Right cardiac atrium (tissue), 5 donors: ENCODE measurements around the gene DIP2C. TPM values are rescaled to one million over a fixed set of nuclear protein-coding genes. Genes with fewer than 3 reads are reported as not detected.

ENCODE experiments used
- ATAC-seq, 2 donors: fragments of 200-7000 bp; cut with Tn5 transposase; one replicate each; pipeline versions ENCODE4 v1.8.0 to v1.9.1; 2020; ENCODE audit warnings: moderate library complexity in 2 of 2, mild to moderate bottlenecking in 1 of 2
- DNase-seq, 3 donors: peaks; one replicate each; pipeline ENCODE4 v3.0.0-alpha.2; 2020
- H3K27ac ChIP-seq: one replicate; pipeline ENCODE4 v1.5.1; 2013; ENCODE audit warnings: mild to moderate bottlenecking, low read length, control low read depth, moderate library complexity
- H3K27me3 ChIP-seq: one replicate; pipeline ENCODE4 v1.6.1; 2013; ENCODE audit not compliant: control insufficient read depth, insufficient read depth
- H3K4me1 ChIP-seq: one replicate; pipeline ENCODE4 v1.6.1; 2013; ENCODE audit warnings: low read length; ENCODE audit not compliant: control insufficient read depth, insufficient read depth
- H3K4me3 ChIP-seq: one replicate; pipeline ENCODE4 v1.5.1; 2013; ENCODE audit warnings: low read length, control low read depth
- H3K9me3 ChIP-seq: one replicate; pipeline ENCODE4 v1.6.1; 2013; ENCODE audit warnings: low read length; ENCODE audit not compliant: control insufficient read depth
- WGBS: extraction: QIAGEN DNeasy Blood & Tissue Kit; methylation state at CpG from one replicate; pipeline ENCODE4 v1.1.7; 2013; 5-methylcytosine and 5-hydroxymethylcytosine counted together
- intact Hi-C, 4 donors: fragments of 100-400 bp; cut with DNase I; formaldehyde crosslinking; loops; one replicate each; pipeline versions ENCODE4 v1.11.0 to v1.14.0; 2022 to 2023
- polyA plus RNA-seq: library from polyadenylated mRNA; stranded (reverse); fragments of 200-250 nt; gene quantifications from one replicate; pipeline ENCODE4 v1.2.3, GENCODE V29; 2013
- total RNA-seq, 4 donors: library from RNA; stranded (reverse); fragmentation: NEBNext Ultra II Directional; extraction: Animal tissue kit (Norgen Biotek cat#: 25700); gene quantifications; one replicate each; pipeline ENCODE4 v1.2.1, GENCODE V29; 2021
- donor health status: healthy with polysubstance abuse.
- donor health status: DM: no; HTN: yes; CAD: no.
- donor health status: DM: no; HTN: no; CAD: no.
- donor health status: DM: no; HTN: yes; CAD: no; lungs with severe emphysema.
- donor health status: DM: yes; HTN: yes; CAD: no.

The DIP2C gene
- total and polyA plus RNA-seq, 5 donors = 7.9 to 31.5 (median 25.5) TPM

- DNase-seq (no peak), ATAC-seq (no peak)
- Histone ChIP-seq H3K4me1 (peaks cover 8% of the 10 kb centered on the region), H3K9me3 (no peaks in the 10 kb centered on the region), H3K27me3 (no peaks in the 10 kb centered on the region), H3K4me3 (no peak overlapping the region), H3K27ac (no peak overlapping the region)
- intact Hi-C loops = no loop called here
- 89% methylated on average over 4 of the region's 4 CpGs for WGBS
Measured at GRCh38 chr10:562142-562541, 127.3 kb downstream of the DIP2C start.

- ATAC-seq = no peak
- intact Hi-C loops = no loop called here
Measured at GRCh38 chr10:561721-562120, 127.7 kb downstream of the DIP2C start.

GRCh38 chr10:560314-560992 is 129.0 kb downstream of the DIP2C start:
- Histone ChIP-seq H3K27ac (no peak overlapping the region), H3K9me3 (no peaks in the 10 kb centered on the region), H3K27me3 (no peaks in the 10 kb centered on the region), H3K4me1 (peaks cover 11% of the 10 kb centered on the region), H3K4me3 (no peak overlapping the region)
- no peak for ATAC-seq
- 94% methylated on average over 11 of the region's 11 CpGs for WGBS
- intact Hi-C loops = no loop called here
- no peak for DNase-seq

More at GRCh38 chr10:561721-562120, 127.7 kb downstream of the DIP2C start:
- no peaks in the 10 kb centered on the region for H3K27me3 ChIP-seq
- no peak for DNase-seq
- WGBS = 72% methylated on average over 12 of the region's 12 CpGs
- H3K9me3 ChIP-seq = no peaks in the 10 kb centered on the region
- H3K4me1 ChIP-seq = peaks cover 11% of the 10 kb centered on the region
- no peak overlapping the region for H3K4me3 ChIP-seq
- H3K27ac ChIP-seq = no peak overlapping the region

- H3K9me3 ChIP-seq = no peaks in the 10 kb centered on the region
- ATAC-seq (no peak), DNase-seq (no peak)
- 60% methylated on average over 8 of the region's 8 CpGs for WGBS
- no peak overlapping the region for H3K27ac ChIP-seq
- H3K27me3 ChIP-seq = no peaks in the 10 kb centered on the region
- H3K4me1 ChIP-seq = peaks cover 11% of the 10 kb centered on the region
- intact Hi-C loops = no loop called here
- no peak overlapping the region for H3K4me3 ChIP-seq
Measured at GRCh38 chr10:559767-560047, 129.8 kb downstream of the DIP2C start.

DNA sequence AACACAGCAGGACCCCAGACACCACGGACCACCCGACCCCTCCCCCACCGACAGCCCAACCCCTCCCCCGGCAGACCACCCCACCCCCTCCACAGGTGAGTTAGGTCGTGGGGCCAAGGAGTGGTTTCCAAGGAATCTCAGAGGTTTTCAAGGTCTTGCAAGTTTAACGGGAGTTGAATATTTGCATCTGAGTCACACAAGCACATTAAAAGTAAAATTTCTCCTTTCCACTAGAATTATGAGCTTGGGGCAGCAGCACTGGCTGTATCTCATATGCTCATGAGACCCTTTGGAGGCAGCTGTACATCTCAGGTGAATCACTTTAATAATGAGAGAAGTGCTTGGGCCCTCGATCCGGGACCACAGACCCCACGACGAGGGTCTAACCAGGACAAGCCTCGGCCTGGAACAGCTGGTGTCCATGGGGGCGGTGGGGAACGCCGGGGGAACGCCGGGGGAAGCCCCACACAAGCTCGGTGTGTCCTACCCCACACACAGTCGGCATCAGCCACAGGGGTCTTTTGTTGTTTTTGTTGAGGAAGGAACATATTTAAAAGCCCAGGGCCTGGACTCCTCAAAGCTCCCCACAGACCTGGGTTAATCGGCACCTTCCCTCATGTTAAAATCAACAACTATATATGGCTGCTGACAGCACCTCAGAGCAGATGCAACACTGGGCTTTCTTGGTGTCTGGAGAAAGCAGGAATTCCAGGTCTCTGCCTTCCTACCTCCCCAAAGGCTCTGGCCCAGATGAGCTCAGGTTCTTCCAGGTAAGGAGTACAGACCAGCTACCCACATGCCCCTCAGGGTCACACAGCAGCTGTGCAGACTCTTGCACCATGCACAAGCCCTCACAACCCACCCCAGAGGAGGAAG is 130.3 kb downstream of the DIP2C start:
- H3K27ac ChIP-seq = no peak overlapping the region
- DNase-seq = no peak
- WGBS = 86% methylated on average over 19 of the region's 19 CpGs
- H3K9me3 ChIP-seq = no peaks in the 10 kb centered on the region
- H3K4me1 ChIP-seq = peaks cover 11% of the 10 kb centered on the region
- no peak overlapping the region for H3K4me3 ChIP-seq
- intact Hi-C loops = no loop called here
- H3K27me3 ChIP-seq = no peaks in the 10 kb centered on the region
- ATAC-seq = peak in 1 of 2 donors; percentile 17

DNA sequence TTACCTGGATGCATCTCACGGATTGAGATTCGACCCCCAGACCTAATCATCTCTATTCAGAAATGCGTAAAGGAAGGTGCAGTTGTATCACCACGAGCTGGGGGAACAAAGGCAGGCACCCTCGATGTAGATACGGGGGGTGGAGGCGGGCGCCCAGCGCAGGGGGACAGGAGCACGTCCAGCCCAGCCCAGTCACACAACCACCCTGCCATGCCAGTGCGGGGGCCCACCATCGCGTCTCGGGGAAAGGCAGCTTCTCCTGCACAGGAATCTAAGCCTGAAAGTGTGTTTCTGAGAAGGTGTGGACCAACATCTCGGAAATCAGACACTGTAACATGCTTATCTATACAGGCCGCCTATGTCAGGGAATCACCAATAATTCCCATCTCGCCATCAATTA is 131.1 kb downstream of the DIP2C start:
- no peaks in the 10 kb centered on the region for H3K27me3 ChIP-seq
- 89% methylated on average over 17 of the region's 17 CpGs for WGBS
- no peak overlapping the region for H3K27ac ChIP-seq
- H3K4me1 ChIP-seq = peaks cover 11% of the 10 kb centered on the region
- DNase-seq (no peak), ATAC-seq (no peak)
- no peak overlapping the region for H3K4me3 ChIP-seq
- intact Hi-C loops = no loop called here
- no peaks in the 10 kb centered on the region for H3K9me3 ChIP-seq

DNA sequence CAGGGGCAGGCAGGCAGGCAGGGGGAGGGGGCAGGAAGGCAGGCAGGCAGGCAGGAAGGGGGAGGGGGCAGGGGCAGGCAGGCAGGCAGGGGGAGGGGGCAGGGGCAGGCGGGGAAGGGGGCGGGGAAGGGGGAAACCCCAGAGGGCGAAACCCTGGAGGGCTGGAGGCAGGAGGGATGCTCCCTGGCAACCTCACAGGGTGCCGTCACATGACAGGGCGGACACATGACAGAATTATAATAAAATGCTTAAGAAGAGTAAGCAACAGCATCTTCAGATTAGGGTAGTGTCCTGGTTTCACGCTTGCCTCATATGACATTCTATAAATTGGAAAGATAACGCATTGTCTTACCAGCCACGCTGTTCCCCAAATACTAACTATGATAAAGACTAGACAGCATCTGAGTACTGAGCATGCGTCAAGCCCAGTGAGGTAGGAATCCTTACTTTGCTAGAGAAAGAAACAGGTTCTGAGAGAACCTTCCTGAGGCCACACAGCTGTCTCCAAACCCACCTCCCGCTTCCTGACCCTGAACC is 131.6 kb downstream of the DIP2C start:
- no peaks in the 10 kb centered on the region for H3K9me3 ChIP-seq
- H3K4me1 ChIP-seq = peaks cover 9% of the 10 kb centered on the region
- intact Hi-C loops = no loop called here
- no peak for DNase-seq
- no peak overlapping the region for H3K4me3 ChIP-seq
- 76% methylated on average over 10 of the region's 10 CpGs for WGBS
- no peak overlapping the region for H3K27ac ChIP-seq
- no peaks in the 10 kb centered on the region for H3K27me3 ChIP-seq
- ATAC-seq = no peak

- intact Hi-C loops = no loop called here
- WGBS = 85% methylated on average over 14 of the region's 14 CpGs
- no peak overlapping the region for H3K4me3 ChIP-seq
- H3K27me3 ChIP-seq = no peaks in the 10 kb centered on the region
- peaks cover 9% of the 10 kb centered on the region for H3K4me1 ChIP-seq
- H3K9me3 ChIP-seq = no peaks in the 10 kb centered on the region
- ATAC-seq = no peak
- no peak overlapping the region for H3K27ac ChIP-seq
- DNase-seq = no peak
Measured at GRCh38 chr10:556971-557637, 132.4 kb downstream of the DIP2C start.

DNA sequence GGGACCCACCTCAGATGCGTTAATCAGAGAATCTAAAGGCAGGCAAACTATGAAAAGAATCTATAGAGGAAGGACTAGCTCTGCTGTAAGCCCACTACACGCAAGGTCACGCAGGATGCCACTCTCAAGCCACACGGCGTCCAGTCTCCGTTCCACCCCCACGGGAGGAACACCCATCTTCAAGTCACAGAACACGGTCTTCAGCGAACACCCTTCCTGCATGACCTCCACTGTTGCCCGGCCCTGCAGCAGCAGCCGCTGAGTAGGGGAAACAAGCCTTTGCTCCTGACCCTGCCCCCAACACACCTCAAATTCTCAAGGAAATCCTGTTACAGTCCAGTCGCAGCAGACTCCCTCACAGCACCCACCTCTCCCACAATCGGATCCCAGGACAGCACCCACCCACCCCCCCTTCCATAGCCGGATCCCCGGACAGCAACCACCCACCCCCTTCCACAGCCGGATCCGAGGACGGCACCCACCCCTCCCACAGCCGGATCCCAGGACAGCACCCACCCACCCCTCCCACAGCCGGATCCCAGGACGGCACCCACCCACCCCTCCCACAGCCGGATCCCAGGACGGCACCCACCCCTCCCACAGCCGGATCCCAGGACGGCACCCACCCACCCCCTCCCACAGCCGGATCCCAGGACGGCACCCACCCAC is 133.7 kb downstream of the DIP2C start:
- H3K4me3 ChIP-seq = no peak overlapping the region
- DNase-seq (no peak), ATAC-seq (no peak)
- intact Hi-C loops = no loop called here
- 73% methylated on average over 27 of the region's 27 CpGs for WGBS
- no peaks in the 10 kb centered on the region for H3K9me3 ChIP-seq
- H3K4me1 ChIP-seq = peaks cover 2% of the 10 kb centered on the region
- H3K27me3 ChIP-seq = no peaks in the 10 kb centered on the region
- H3K27ac ChIP-seq = no peak overlapping the region

DNA sequence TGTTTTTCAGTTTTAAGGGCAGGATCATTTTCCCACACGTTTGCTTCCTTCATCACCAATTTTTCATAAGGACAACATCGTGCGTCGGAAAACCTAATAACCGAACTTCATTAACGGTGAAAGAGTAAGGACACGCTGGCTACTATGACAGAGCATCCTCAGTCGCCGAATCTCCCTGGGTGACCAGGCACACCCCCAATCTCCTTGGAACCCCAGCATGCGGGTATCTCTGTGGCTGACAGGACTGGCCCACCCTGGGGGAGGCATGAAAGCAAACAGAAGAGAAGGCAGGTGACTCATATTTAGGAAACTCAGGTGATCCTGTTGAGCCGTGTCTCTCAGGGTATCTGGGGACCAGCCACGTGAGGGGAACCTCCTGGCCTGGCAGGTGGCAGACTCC is 134.2 kb downstream of the DIP2C start:
- no peak for DNase-seq
- WGBS = 94% methylated on average over 12 of the region's 12 CpGs
- Histone ChIP-seq H3K9me3 (no peaks in the 10 kb centered on the region), H3K4me1 (peaks cover 2% of the 10 kb centered on the region), H3K27me3 (no peaks in the 10 kb centered on the region), H3K4me3 (no peak overlapping the region), H3K27ac (no peak overlapping the region)
- ATAC-seq = no peak
- intact Hi-C loops = no loop called here
